ENCODE measurements around the gene ACYP1.

GRCh38 chr14:75051556-75051899 is 12.3 kb downstream of the ACYP1 start:
- TF ChIP-seq GATA2 (IDR thresholded peaks at IDR 0.05; ENCODE audit: low read depth, low read length): no peak
- TF ChIP-seq GATA3 (IDR thresholded peaks at IDR 0.05; ENCODE audit: low read depth, low read length): no peak

Measured in SH-SY5Y (cell line).